NCI-H1092 (cell line): ENCODE results near the gene HMX2.
"Not testable (repeated sequence)": the region's sequence is repeated elsewhere in the genome, so short reads cannot be mapped to it uniquely, and the experiment has no call there.

ENCODE experiments used
- DNase-seq: peaks from one replicate; lab custom pipeline; 2025; lab: John Stamatoyannopoulos, UW

Gene HMX2

DNA sequence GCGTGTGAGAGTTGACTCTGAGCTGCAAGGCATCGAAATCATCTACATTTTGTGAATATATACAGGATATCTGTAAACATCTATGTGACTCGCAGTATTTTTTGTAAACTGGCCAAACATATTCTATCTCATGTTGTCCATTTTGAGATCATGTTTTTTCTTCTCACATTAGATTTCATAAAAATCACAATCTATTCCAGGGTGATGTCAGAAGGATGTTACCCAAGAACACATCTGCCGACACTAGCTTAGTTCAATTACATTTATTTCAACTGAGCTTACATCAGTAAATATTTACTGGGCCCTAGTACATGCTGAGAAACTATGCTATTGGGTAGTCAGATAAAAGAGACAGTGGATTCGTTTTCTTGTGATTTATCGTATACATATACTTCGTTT is 3.8 kb downstream of the HMX2 start:
- no peak for DNase-seq

DNA sequence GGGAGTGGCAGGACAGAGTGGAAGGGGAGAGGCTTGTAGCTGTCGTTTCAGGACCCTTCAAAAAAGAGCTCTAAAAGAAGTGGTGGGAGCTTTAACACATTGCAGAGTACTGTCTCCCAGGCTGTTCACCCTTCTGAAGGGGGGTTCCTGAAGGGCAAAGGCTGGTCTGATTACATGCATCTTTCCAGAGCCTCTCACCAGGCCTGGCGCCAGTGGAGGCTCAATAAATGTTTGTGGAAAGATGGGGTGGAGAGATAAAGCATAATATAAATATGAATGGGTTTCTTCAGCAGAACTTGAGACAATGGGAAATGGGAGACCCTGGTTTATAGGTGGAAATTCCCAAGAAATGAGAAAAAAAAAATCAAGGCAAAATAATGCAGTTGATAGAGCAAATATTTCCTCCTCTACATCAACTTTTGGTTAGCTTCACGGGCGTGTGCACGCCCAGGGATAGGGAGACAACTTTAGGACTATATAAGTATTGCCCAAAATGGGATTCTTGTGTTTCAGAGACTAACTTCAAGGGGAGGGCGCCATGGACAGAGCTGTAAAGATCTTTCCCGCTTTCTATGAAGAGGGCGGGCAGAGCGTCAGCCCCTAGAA is 5.7 kb downstream of the HMX2 start:
- DNase-seq = no peak

DNA sequence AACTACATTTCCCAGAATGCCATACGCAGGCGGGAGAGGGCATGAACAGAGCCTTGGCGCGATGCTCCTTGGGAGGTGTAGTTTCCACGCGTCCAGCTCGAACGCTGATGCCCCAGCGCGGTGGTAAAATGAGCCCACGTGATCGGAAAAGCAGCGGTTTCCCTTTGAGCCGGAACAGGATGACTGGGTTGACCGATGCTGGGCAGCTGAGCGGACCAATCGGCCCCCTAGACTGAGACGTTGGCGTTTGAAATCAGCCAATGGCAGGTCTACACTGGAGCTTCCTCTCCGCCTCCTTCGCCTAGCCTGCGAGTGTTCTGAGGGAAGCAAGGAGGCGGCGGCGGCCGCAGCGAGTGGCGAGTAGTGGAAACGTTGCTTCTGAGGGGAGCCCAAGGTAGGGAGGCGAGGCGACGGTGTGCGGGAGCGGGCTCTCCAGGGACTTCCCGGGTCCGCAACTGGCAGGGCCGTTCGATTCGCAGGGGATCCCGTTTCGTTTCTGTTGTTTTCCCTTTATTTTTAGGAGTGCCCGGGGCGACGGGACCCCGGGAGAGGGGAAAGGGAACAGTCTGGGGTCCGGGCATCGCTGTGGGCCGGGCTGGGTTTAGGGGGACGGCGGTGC is 6.3 kb downstream of the HMX2 start, which contains the start of gene BUB3:
BUB3 (plus strand) TSS at position 311 of the 619 bp plus-strand sequence. CDS start 516 bp downstream, outside the sequence.
- DNase-seq = peak; percentile 98

DNA sequence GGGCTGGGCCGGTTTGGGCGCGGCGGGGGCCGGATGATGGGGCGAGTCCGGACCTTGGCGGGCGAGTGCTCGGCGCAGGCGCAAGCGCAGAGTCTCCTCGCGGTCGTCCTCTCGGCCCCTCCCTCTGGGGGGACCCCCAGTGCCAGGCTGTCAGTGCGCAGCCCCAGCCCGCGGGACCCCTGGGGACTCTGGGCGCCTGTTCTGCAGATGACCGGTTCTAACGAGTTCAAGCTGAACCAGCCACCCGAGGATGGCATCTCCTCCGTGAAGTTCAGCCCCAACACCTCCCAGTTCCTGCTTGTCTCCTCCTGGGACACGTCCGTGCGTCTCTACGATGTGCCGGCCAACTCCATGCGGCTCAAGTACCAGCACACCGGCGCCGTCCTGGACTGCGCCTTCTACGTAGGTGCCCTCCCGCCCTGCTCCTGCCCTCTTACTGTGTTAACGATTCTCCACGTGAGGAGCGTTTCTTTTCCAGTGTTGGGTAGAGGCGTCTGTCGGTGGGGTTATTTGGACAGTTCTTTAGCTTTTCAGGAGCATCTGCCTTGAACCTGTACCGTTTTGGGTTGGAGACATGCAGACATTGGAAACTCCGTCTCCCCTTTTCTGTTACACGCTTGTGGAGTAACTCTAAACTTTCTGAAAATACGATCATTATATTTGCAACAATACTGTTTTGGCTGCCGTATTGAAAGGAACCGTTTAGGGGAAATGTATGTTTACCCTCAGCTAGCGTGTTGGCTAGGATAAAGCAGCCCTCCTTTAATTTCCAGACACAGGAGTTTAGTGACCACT is 7.0 kb downstream of the HMX2 start:
- DNase-seq = no peak

DNA sequence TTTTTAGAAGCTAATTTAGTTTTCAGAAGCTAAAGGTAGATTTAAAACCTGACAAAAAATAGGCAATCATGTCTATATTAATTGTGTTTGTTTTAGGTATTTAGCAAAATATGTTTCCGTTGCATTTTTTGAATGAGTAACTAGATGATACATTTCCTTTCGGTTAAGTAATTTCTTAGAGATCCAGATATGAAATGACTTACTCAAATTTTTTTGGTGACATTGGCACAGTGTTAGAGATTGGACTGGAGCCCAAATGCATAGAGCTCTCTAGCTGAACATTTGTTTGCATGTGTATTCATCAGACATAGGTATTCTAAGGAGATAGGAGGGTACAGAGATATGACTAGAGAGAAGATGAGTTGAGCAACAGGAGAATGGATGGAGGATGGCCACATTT is 8.1 kb downstream of the HMX2 start:
- no peak for DNase-seq

DNA sequence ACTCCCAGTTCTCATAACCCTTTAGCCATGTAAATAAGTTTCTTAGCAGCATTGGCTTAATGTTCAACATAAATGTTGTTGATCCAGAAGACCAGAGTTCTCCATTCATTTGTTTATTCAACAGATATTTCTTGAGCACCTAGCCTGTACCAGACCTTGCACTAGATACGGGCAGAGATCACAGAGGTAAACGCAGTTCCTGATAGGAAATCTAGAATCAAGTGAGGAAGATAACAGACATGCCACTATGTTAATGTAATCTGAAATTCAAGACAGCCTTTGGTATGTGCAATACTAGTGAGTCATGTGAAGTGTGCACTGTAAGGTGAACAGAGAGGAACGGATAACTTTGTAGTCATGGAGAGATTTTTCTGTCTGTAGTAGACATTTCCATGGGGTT is 9.3 kb downstream of the HMX2 start:
- no peak for DNase-seq

DNA sequence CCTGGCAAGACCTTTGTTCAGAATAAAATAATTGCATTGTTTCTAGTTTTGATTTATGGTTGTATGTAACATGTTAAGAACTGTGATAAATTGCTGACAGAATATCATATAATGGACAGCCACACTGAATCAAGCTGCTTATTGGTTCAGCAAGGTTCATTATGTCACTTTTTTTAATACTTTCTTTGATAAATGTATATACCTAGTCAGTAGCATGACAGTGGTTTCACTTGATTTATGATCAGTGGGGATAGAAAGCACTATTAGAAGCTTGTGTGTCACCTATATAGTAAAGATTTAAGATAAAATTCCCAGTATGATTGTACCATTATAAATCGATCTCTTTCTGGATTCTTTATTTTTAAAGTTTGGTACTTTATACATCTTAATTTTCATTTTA is 10.7 kb downstream of the HMX2 start:
- no peak for DNase-seq

DNA sequence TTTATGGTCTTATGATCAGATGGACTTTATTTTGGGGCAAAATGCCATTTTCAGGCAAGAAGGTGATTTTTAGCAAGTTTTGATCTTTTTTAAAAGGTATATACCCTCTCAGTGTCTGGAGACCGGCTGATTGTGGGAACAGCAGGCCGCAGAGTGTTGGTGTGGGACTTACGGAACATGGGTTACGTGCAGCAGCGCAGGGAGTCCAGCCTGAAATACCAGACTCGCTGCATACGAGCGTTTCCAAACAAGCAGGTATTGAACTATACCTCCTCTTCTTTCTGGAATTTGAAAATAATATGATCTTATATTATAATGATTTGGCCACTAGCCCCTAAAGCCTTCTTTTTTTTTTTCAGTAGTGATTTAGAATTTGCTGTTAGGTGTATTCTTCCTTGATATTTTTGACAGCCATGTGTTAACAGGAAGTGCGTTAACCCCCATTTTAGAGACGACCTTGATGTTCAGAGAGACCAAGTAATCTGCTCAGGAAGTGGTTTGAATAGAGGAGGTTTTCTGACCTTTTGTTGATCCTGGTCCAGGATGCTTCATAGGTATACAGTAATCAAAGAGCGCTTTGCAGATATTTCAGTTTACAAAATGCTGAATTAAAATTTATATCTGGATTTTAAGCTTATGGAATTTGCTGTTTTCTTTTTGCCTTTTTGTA is 12.5 kb downstream of the HMX2 start:
- DNase-seq = no peak

DNA sequence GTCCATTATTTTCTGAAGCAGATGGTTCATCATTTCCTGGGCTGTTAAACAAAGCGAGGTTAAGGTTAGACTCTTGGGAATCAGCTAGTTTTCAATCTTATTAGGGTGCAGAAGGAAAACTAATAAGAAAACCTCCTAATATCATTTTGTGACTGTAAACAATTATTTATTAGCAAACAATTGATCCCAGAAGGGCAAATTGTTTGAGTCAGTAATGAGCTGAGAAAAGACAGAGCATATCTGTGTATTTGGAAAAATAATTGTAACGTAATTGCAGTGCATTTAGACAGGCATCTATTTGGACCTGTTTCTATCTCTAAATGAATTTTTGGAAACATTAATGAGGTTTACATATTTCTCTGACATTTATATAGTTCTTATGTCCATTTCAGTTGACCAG is 16.4 kb downstream of the HMX2 start:
- no peak for DNase-seq

DNA sequence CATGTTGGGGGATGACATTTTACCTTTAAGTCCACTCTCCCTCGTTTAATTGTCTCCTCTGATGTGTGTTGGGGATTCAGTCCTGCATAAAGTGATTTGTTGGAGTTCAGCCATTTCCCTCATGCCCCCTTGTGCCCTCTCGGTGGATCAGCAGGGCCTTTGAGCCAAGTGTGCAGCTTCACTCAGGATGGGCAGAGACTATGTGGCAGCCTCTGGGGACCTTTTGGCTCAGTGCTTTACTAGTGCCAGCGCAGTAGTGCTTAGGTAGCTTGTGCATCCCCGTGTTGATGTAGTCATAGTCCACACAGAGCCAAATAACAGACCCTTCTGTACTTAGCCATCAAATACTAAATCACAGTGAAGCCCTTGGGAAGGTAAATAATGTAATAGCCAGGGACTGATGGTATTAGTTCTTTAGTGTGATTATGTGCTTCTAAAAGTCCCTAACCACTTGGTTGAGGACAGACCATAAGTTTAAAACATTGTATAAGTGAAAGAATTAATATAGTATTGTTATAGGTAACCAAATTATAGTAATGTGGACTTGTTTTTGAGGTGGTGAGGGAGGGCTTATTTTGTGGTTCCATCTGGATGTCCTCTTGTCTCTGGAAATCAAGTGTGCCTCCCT is 17.6 kb downstream of the HMX2 start:
- peak; percentile 28 for DNase-seq

DNA sequence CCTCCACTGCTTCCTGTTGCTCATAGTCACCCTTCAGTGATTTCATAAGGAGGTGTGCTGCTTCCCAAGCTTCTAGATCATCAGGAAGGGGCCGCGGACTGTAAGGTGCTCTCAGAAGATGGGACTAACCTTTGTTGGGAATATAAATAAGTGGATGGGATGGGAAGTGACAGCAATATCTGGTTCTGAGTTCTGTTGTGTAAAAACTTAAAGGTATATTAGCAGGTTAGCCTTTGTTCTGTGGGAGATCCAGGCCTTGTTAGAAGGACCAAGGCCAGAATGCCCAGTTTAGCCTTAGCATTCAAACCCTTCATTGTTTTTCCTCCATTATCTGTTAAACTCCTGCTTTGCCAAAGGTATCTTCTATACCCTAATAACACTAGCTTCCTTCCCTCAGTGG is 18.7 kb downstream of the HMX2 start:
- no peak for DNase-seq

DNA sequence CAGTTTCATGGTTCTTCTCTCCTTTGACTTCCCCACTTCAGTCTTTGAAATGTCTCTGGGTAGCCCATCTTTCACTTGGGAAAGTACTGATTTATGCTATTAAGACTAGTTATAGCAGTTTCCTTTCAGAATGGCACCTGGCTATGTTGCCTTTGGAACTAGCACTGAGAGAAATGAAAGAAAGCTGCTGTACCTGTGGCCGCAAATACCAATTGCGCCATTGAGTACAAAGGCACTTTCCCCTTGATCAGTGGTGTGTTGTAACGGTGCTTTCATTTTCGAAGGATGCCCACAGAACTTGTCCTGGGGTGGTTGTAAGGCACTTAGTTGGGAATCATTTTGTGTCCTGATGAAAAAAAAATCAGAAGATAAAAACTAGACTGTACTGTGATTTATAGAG is 23.0 kb downstream of the HMX2 start:
- no peak for DNase-seq

DNA sequence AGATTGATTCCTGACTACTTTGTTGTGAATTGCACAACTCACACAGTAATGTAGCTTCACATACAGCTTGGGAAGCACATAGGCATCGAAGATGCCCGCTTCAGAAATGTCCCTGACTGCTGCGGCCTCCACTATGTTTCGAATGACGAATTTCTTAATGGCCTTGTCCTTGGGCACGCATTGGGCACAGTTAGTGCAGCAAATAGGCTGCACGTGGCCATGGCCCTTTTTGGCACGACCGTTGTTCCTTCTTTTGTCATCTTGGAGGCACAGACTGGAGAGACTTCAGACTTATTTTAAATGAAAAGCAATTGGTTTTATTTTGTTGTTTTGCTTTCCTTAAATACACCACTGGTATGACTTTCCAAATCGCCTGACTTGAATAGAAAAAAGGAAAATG is 23.7 kb downstream of the HMX2 start:
- DNase-seq = not testable (repeated sequence)

DNA sequence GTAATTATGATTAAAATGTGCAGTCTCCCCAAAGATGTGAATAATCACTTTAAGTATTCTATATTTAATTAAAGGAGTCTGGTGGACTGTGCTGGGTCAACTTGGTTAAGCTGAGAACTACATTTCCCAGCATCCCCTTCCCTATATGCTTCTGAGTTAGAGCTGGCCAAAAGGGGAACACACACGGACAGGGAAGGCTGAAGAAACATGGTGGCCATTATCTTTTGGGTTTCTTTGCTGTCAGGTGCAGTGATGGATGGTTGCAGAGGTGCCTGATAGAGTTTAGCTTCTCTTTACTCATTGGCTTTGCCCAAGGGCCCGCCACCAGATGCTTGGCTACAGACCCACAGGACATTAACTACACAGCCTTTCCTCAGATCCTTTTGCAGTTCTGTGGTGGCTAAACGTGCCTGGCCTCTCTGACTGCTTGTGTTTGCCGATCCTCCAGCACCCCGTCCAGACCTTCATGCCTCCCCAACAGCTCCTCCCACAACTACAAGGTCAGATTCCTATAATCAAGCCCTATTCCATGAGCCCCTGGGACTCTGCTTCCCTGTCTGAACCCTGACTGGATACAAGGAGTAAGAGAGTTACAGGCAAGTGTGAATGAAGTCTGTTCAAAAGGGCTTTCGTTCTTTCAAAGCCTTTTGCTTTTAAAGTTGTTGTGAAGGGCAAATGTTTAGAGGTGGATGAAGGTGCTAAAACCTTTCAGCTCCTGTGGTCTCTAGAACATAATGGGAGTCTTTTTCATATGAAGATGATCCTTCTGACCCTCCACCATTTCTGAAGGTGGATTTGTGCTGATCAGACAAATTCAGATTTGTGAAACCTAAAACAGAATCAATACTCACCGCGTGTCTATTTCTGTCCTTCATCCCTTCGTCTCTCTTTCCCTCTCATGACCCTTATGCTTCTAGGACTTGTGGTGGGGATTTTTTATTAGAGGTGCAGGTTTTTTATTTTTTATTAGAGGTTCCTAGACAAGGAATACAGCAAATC is 27.8 kb downstream of the HMX2 start:
- no peak for DNase-seq

DNA sequence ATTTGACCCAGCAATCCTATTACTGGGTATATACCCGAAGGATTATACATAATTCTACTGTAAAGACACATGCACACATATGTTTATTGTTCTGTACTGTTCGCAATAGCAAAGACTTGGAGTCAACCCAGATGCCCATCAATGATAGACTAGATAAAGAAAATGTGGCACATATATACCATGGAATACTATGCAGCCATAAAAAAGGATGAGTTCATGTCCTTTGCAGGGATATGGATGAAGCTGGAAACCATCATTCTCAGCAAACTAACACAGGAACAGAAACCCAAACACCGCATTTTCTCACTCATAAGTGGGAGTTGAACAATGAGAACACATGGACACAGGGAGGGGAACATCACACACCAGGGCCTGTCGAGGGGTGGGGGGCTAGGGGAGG is 30.5 kb downstream of the HMX2 start:
- DNase-seq = not testable (repeated sequence)

DNA sequence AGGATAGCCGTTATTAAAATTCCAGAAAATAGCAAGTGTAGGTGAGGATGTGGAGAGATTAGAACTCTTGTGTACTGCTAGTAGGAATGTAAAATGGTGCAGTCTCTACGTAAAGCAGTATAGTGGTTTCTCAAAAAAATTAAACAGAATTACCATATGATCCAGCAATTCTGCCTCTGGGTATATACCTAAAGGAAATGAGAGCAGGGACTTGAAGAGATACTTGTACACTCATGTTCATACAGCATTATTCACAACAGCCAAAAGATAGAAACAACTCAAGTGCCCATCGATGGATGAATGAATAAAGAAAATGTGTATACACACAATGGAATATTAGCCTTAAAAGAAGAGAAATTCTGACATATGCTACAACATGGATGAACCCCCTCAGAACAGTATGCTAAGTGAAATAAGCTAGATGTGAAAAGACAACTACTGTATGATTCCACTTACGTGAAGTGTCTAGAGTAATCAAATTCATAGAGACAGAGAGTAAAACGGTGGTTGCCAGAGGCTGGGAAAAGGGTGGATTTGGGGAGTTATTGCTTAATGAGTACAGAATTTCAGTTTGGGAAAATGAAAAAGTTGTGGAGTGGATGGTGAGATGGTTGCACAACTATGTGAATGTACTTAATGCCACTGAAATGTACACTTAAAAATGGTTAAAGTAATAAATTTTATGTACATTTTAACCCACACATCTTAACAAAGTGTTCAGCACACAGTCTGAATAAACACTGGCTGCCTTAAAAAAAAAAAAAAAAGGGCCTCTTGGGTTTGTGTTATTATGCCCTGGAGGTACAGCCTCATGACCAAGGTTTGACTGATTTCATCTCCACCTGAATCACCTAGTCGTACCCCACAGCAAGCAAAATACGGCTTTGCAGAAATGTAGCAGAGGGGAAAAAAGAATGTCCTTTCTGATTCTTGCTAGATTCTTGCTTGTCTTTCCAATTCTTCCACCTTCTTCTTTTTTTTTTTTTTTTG is 32.5 kb downstream of the HMX2 start:
- DNase-seq = no peak

DNA sequence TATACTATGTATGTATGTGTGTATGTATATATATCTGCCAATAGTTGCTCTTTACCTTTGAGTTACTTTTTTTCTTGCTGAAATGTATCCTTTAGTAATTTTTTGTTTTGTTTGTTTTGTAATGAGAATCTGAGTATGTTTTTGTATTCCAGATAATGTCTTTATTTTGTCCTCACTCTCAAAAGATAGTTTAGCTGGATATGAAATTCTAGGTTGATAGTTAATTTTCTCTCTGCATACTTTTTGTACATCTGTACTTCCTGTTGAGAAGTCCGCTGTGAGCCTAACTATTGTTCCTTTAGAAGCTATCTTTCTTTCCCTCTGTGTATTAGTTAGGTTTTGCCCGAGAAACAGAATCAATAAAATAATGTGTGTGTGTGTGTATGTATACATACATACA is 35.8 kb downstream of the HMX2 start:
- no peak for DNase-seq

DNA sequence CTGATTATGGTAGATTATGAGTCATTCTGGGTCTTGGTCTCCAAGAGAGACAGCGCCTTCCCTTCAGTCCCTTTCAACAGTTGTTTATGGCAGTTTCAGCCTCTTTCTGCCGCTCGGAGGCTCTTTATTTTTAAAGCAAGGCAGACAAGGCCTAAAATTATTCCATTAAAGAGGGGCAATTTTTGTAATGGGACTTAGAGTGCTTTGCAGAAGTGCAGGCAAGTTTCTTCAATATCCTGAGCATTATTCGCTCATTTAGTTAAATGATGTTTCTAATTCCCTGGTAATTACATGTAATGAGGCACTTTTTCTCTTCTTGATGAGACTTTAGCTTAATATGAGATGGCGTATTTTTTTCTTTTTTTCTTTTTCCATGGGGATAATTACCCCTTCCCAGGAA is 39.8 kb downstream of the HMX2 start:
- DNase-seq = no peak

DNA sequence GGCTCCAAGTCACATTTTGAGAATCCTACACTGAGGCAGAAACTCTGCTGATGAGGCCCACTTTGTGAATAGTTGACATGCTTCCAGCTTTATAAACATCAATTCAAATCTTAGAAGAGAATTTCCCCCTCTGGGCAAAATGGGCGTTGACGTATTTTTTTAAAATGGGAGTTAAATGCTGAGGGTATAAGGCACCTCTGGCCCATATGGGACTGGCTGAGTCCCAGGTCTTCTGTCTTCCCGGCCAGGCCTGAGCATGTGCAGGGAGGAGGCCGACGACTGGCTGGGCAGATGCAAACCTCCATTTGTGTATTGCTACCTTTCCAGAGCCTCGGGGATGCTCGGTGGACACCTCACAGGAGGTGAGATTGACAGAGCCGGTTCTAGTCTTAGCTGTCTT is 44.0 kb downstream of the HMX2 start:
- DNase-seq = no peak

DNA sequence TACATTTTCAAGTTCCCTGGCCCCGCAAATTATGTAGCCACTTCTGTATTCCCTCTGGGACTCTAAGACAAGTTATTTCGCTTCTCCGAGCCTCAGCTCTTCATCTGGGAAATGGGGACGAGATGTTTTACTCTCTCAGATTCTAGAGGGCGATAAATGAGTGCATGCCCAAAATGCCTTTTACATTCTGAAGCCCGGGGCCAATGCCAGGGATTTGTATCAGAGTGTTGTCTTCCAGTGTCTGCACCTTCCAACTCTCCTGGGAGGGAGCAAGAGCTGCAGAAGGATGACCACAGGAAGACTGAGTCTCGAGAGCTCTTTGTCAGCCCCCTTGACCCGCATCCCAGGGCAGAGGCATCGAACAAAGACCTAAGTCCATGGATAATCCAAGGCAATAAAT is 46.1 kb downstream of the HMX2 start:
- no peak for DNase-seq
